ENCODE results near the gene SLC43A2.

- TF ChIP-seq CTCF (conservative IDR thresholded peaks at IDR 0.05), result no peak
- no peak for TF ChIP-seq EZH2 (IDR thresholded peaks at IDR 0.05; ENCODE audit: low read depth)
Observed at GRCh38 chr17:1582374-1582773, 46.3 kb downstream of the SLC43A2 start.

All from PC-9 (cell line).